OCI-LY3 (cell line): ENCODE data around the gene WDFY4.

Experiments used
- CTCF ChIP-seq: fragments of 200-600, 300-600 bp; sonication (generic); IDR thresholded peaks from 2 replicates; pipeline ENCODE4 v1.5.1; 2014; ENCODE audit warnings: antibody characterized with exemption, low read length, low read depth
- EZH2phosphoT487 ChIP-seq: fragments of 200-600 bp; shearing (Covaris generic); IDR thresholded peaks from 2 replicates; pipeline ENCODE4 v1.6.1; 2018; ENCODE audit warnings: antibody characterized with exemption, mixed run types, low read depth

- TF ChIP-seq CTCF (no peak), EZH2phosphoT487 (no peak)
These were observed 119.3 kb downstream of the WDFY4 start for GRCh38 chr10:48803801-48804584.
